Panc1 (cell line): Measurements from ENCODE around the gene PTPRCAP. TPM values are rescaled to one million over a fixed set of nuclear protein-coding genes. Genes with fewer than 3 reads are reported as not detected.

ENCODE experiments used
- total RNA-seq: library from RNA; stranded (reverse); gene quantifications from one replicate; pipeline ENCODE4 v1.2.1, GENCODE V29; 2021; ENCODE audit not compliant: unreplicated experiment

Gene PTPRCAP
- total RNA-seq, 1 experiment from 2014 or later, result 0.82 TPM

Other genes starting within 250 kb of the PTPRCAP start
- gene GRK2, start 171.2 kb downstream of the PTPRCAP start, total RNA-seq, result 103 TPM
- 76.5 TPM for gene ANKRD13D, start 148.4 kb downstream of the PTPRCAP start, total RNA-seq
- 79.8 TPM for gene SSH3, start 134.2 kb downstream of the PTPRCAP start, total RNA-seq
- gene POLD4, start 84.1 kb downstream of the PTPRCAP start, total RNA-seq, result 78.7 TPM
- gene CLCF1, start 64.1 kb downstream of the PTPRCAP start, total RNA-seq, result 9.3 TPM
- 33.1 TPM for gene RAD9A, start 45.7 kb downstream of the PTPRCAP start, total RNA-seq
- gene PPP1CA, start 35.8 kb downstream of the PTPRCAP start, total RNA-seq, result 361 TPM
- gene TBC1D10C, start 33.6 kb downstream of the PTPRCAP start, total RNA-seq, result 0.33 TPM
- 1.0 TPM for gene CARNS1, start 22.0 kb downstream of the PTPRCAP start, total RNA-seq
- gene RPS6KB2, start 9.2 kb downstream of the PTPRCAP start, total RNA-seq, result 68.5 TPM
- 158 TPM for gene CORO1B, start 5.8 kb upstream of the PTPRCAP start, total RNA-seq
- not detected for gene GPR152, start 15.0 kb upstream of the PTPRCAP start, total RNA-seq
- gene CABP4, start 17.7 kb upstream of the PTPRCAP start, total RNA-seq, result not detected
- gene TMEM134, start 31.6 kb upstream of the PTPRCAP start, total RNA-seq, result 65.0 TPM
- 87.8 TPM for gene AIP, start 45.3 kb upstream of the PTPRCAP start, total RNA-seq
- 70.4 TPM for gene PITPNM1, start 67.7 kb upstream of the PTPRCAP start, total RNA-seq
- 76.1 TPM for gene CDK2AP2, start 70.5 kb upstream of the PTPRCAP start, total RNA-seq
- not detected for gene CABP2, start 85.8 kb upstream of the PTPRCAP start, total RNA-seq
- gene GSTP1, start 146.1 kb upstream of the PTPRCAP start, total RNA-seq, result 570 TPM
- gene NDUFV1, start 169.3 kb upstream of the PTPRCAP start, total RNA-seq, result 281 TPM
- 13.2 TPM for gene NUDT8, start 192.3 kb upstream of the PTPRCAP start, total RNA-seq
- gene TBX10, start 202.1 kb upstream of the PTPRCAP start, total RNA-seq, result not detected
- gene ACY3, start 213.0 kb upstream of the PTPRCAP start, total RNA-seq, result 0.26 TPM
- not detected for gene ALDH3B2, start 236.9 kb upstream of the PTPRCAP start, total RNA-seq